Measurements from ENCODE around the gene ARHGAP20.

Gene ARHGAP20, protein sequence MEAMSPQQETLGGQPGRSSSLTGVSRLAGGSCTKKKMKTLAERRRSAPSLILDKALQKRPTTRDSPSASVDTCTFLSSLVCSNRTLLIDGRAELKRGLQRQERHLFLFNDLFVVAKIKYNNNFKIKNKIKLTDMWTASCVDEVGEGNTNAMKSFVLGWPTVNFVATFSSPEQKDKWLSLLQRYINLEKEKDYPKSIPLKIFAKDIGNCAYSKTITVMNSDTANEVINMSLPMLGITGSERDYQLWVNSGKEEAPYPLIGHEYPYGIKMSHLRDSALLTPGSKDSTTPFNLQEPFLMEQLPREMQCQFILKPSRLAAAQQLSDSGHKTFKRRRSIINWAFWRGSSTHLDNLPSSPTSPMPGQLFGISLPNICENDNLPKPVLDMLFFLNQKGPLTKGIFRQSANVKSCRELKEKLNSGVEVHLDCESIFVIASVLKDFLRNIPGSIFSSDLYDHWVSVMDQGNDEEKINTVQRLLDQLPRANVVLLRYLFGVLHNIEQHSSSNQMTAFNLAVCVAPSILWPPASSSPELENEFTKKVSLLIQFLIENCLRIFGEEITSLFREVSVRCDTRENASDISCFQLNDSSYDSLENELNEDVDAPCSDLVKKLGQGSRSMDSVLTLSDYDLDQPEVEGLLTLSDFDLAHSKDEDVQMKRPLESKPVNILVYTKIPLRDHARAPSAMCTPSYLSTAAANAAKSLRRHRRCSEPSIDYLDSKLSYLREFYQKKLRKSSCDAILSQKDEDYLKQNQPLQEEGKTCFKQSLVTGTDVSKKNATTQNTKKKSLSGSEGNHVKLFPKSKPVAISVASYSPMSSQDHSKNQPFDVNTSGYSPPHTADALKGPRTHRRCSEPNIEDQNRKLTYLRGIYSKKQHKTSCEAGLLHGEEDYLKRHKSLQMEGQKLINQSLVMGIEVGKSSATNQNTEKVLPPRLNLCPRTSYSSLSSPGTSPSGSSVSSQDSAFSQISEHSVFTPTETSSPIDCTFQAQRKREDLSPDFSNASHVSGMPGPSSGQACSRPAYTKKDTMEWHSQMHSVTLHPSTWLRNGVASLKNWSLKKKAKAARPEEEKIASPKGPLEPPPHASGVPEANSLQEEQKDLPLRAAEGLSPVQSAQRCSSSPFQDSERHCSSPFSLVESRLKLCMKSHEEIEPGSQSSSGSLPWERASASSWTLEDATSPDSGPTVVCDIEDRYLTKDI

GRCh38 chr11:110711776-110712658 is at the start of gene ARHGAP20:
ARHGAP20 (minus strand) TSS chr11:110712437; CDS start chr11:110712231, 206 bp downstream.
- peak; percentile 65 for DNase-seq

DNA sequence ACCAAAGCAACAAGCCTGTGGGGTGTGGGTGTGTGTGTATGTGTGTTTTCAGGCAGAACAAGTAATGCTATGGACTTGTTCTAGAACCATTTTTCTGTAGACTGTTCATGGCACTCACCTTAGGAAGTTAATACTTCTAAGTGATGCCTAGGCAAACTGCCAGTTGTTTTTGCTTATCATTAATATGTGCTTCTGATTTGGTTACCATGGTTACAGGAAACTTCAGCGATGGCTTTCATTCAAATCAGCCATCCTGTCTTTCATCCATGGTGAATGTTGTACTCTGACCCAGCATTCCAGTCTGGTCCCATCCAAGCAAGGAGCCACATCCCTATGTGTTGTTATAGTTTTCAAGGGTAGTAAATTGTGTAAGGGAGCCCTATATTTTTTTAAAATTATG is 49.8 kb upstream of the ARHGAP20 start:
- peak; percentile 80 for DNase-seq

DNA sequence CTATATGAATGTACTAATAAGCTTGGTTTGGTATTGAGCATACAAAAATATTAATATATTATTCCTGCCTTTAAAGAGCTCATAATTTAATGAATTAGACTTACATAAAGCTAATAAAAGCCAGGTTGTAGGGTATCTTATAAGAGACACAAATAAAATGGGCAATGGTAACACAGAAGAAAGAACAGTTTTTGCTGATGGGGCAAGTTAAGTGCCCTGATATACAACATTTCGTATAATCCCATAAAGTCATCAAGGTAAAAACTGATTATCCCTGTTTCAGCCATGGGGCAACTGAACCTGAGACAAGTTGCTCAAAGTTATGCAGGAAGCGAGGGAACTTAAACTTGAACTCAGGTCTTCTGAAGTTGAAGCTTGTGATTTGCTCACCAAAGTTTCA is 48.9 kb upstream of the ARHGAP20 start:
- no peak for DNase-seq

DNA sequence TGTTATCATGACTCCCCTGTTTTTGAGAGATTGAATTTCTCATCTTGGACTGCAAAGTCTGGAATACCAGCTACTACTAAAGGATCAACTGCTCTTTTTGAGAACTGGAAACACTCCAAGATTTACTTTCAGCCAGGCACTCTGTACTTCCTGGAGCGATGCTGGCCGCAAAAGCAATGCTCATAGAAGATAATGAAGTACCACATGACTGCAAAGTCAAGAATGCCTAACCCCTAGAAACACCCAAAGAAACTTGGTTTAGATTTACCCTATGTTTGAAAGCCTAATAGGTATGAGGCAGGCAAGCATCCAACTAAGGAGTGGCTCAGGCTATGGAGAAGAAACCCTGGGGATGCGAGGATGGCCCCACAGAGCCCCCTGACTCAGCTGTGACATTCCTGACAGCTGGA is 47.7 kb upstream of the ARHGAP20 start:
- peak; percentile 14 for DNase-seq

- no peak for DNase-seq
These were observed 45.9 kb upstream of the ARHGAP20 start for GRCh38 chr11:110757962-110758755.

GRCh38 chr11:110757066-110757465 is 44.8 kb upstream of the ARHGAP20 start:
- DNase-seq = no peak

- DNase-seq = no peak
These were observed 43.7 kb upstream of the ARHGAP20 start for GRCh38 chr11:110755941-110756340.

GRCh38 chr11:110752890-110753289 is 40.7 kb upstream of the ARHGAP20 start:
- DNase-seq = no peak

DNA sequence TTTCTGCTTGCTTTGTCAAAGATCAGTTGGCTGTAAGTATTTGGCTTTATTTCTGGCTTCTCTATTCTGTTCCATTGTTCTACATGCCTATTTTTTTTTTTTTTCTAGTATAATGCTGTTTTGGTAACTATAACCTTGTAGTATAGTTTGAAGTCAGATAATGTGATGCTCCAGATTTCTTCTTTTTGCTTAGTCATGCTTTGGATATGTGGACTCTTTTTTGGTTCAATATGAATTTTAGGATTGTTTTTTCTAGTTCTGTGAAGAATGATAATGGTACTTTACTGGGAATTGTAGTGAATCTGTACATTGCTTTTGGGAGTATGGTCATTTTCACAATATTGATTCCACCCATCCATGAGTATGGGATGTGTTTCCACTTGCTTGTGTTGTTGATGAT is 37.9 kb upstream of the ARHGAP20 start:
- no peak for DNase-seq

GRCh38 chr11:110747531-110747930 is 35.3 kb upstream of the ARHGAP20 start:
- no peak for DNase-seq

DNA sequence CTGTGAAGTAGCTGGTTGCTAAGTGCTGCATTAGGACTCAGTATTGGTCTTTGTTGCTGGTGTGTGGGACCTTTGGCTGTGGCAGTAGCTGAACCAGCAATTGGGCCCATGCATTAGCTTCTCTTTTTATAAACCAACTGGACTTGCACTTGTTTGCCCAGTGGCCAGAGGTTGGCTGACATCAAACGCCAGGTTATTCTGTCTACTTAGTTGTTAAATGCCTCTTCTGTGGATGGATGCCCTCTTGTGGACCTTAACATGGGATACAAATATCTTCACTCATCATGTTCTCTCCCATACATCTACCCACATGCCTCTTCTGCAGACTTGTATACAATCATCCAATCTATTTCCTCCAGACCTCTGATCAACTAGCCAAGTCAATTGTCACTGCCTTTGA is 26.4 kb upstream of the ARHGAP20 start:
- no peak for DNase-seq

- DNase-seq = no peak
These were observed 25.4 kb upstream of the ARHGAP20 start for GRCh38 chr11:110737593-110737992.

- DNase-seq = no peak
These were observed 23.9 kb upstream of the ARHGAP20 start for GRCh38 chr11:110736171-110736553.

DNA sequence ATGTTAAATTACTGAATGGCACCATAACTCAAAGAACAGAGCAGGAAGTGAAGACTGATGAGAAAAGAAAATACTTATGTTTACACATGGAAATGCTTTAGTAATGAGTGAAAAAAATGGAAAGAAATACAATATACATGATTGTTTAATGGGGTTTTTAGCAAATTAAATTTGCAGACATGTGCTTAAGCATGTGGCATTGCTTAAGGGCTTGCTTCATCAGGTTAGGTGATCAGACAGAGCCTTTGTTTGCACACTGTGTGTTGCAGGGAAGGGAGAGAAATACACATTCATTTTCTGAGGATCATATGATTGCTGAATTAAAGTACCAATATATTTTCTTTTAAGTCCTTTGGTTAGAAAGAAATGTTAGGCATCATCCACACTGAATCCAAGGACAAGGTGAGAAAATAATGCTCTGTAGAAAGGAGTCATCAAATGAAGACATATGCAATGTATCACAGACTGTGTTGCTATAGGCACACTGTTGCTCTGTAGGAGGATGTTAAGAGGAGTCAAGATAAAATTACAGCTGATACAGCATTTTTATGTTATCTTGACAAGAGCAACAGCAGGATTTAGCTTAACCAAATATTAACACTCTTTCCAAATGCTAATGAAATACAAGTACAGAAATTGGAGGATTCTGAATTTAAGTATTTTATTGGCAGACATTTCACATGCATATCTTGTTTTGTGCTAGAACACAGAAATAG is 23.4 kb upstream of the ARHGAP20 start:
- no peak for DNase-seq

DNA sequence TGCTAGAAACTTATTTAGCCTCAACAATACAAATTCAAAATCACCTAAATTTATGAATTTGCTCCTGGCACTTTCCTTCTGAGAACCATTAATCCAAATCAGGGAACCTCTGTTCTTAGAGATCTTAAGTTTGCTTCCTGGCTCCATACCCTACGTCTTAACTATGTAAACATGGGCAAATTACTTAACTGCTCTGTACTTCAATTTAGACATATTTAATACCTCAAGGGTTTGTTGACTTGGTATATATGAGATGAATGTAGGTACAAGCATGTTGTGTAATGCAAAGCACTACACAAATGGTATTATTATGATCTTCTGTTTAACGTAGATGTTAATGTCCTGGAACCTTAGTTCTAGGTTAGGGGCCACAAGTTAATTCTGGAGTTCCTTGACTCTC is 22.6 kb upstream of the ARHGAP20 start:
- no peak for DNase-seq

DNA sequence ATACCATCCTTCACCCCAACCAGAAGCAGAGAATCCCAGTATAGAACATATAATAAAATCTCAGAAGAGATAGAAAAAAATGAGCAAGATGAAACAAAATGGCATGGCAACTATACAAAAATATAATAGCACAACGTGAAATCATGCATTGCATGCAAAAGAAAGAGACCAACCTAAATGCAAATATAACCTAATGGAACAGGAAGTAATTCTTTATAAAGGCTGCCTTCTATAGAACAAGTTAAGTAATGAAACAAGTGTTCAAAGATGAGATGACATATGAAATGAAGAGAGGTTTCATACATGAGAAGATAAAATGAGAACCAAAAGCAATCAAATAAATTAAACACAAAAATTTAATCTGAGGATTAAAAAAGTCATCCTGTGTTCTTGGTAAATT is 18.5 kb upstream of the ARHGAP20 start:
- DNase-seq = no peak

- no peak for DNase-seq
These were observed 16.6 kb upstream of the ARHGAP20 start for GRCh38 chr11:110728883-110729282.

DNA sequence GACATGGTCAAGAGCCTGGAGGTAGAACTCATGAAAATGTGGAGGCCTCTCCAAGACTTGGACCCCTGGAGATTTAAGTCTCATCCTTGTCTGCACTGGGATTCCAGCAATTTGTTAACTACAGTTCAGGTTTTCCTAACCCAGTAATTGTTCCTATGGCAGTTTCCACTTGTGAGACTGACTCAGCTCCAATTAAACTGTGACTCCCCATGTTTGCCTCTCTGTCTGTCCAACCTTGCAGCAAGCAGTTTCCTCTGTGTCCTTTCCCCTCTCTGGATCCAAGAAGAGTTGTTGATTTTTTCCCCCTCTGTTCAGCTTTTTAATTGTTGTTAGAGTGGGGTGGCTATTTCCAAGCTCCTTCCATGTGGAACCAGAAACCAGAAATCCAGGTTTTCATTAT is 16.2 kb upstream of the ARHGAP20 start:
- DNase-seq = no peak

DNA sequence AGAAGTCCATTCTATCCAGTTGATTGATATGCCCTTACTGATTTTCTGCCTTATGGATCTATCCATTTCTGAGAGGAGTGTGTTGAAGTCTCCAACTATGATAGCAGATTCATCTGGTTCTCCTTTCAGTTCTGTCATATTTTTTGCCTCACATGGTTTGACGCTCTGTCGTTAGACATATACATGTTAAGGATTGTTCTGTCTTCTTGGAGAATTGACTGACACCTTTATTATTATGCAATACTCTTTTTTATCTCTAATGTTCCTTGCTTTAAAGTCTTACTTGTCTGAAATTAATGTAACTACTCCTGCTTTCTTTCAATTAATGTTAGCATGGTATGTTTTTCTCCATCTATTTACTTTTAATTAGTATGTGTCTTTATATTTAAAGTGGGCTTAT is 12.1 kb upstream of the ARHGAP20 start:
- no peak for DNase-seq

- no peak for DNase-seq
These were observed 8.4 kb upstream of the ARHGAP20 start for GRCh38 chr11:110720431-110721275.

All from NCI-H1105 (cell line).